Measurements from ENCODE around the gene MAPKBP1.

MAPKBP1 gene

GRCh38 chr15:41810651-41811431, 36.6 kb downstream of the MAPKBP1 start:
- no peak for DNase-seq

- peak; percentile 58 for DNase-seq
Measured at GRCh38 chr15:41811432-41812195, 37.3 kb downstream of the MAPKBP1 start.

- DNase-seq = no peak
Measured at GRCh38 chr15:41812820-41813375, 38.6 kb downstream of the MAPKBP1 start.

DNA sequence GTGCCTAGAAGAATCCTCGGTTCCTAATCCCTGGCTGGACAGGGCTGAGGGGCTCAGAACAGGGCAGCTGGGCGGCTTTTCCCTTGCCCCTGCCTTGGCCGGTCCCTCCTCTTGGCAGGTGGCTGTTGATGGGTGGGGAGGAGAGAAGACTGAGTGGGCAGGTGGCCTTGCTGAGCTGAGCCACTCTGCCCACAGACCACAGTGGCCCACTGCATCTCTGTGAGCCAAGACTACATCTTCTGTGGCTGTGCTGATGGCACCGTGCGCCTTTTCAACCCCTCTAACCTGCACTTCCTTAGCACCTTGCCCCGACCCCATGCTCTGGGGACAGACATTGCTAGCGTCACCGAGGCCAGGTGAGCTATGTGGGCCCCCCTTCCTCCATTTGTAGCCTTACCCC, 39.1 kb downstream of the MAPKBP1 start:
- no peak for DNase-seq

DNA sequence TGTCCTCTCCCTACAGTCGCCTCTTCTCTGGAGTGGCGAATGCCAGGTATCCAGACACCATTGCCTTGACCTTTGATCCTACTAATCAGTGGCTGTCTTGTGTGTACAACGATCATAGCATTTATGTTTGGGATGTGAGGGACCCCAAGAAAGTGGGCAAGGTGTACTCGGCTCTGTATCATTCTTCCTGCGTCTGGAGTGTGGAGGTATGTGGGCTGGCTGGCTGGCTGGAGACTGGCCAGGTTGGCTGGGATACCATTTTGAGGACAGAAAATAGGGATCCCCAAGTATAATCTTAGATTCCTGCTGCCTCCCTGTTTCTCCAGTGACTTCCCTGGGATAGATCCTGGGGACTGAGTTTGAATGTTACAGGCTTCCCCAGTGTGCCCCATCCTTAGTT, 40.2 kb downstream of the MAPKBP1 start:
- no peak for DNase-seq

DNA sequence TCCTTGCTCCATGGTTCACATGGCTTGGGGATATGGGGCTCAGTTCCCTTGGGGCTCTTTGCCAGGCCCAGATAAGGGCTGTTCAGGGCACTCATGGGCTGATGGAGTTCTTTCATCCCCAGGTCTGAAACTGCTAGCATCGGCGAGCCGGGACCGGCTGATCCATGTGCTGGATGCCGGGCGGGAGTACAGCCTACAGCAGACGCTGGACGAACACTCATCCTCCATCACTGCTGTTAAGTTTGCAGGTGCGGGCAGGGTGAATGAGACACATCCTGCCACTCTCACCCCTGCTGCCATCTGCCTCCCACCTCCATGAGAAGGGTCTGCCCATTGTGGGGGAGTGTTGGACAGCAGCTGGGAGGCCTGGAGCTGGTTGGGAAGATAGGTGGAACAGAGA, 42.5 kb downstream of the MAPKBP1 start:
- DNase-seq = no peak

DNA sequence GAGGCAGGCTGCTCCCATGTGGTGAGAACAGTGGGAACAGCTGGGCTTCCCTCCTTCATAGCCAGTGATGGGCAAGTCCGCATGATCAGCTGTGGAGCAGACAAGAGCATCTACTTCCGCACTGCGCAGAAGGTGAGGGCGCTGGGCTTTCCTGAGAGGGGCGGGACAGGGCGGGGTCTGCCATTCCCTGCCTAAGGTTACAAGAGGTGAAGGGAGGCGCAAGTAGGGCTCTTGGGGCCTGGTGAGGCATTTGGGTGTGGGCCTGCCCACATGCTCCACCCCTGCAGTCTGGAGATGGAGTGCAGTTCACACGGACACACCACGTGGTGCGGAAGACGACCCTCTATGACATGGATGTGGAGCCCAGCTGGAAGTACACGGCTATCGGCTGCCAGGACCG, 43.0 kb downstream of the MAPKBP1 start:
- no peak for DNase-seq

DNA sequence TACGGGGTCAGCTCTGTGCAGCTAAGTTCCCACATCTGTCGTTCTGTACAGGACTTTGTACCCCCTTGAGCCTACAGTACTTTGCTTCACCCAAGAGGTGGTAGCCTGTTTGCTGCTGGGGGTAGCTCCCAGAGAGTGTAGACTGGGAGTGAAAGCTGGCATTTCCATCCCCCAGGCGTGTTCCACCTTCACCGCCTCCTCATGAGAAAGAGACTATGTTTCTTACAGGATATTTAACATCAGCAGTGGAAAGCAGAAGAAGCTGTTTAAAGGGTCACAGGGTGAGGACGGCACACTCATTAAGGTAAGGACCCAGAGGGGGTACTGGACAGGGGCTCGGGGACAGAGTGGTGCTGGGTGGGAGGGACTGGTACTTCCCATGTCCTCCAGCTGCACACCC, 43.5 kb downstream of the MAPKBP1 start:
- DNase-seq = no peak

DNA sequence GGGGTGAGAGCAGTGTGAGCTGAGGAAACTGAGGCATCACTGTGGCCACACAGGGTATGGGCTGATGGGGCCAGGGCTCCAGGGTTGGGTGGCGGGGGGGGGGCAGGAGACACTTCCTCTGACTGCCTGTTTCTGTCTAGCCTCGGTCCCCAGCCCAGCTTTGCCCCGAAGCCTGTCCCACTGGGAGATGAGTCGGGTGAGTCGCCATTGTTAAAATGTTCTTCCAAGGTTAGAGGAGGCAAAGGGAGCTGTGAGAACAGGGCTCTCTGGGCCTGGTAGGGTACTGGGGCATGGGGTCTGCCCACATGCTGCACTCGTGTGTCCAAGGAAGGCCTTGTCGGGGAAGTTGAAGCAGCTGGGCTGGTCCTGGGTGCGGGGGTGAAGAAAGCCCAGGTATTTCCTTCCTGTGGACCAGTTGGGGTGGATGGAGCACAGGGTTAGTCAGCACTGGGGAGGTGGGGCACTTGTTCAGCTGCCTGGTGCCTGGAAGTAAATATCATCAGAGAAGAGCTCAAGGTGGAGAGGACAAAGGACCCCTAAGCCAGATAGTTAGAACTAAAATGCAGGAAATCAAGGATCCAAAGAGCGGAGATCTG, 45.3 kb downstream of the MAPKBP1 start:
- no peak for DNase-seq

DNA sequence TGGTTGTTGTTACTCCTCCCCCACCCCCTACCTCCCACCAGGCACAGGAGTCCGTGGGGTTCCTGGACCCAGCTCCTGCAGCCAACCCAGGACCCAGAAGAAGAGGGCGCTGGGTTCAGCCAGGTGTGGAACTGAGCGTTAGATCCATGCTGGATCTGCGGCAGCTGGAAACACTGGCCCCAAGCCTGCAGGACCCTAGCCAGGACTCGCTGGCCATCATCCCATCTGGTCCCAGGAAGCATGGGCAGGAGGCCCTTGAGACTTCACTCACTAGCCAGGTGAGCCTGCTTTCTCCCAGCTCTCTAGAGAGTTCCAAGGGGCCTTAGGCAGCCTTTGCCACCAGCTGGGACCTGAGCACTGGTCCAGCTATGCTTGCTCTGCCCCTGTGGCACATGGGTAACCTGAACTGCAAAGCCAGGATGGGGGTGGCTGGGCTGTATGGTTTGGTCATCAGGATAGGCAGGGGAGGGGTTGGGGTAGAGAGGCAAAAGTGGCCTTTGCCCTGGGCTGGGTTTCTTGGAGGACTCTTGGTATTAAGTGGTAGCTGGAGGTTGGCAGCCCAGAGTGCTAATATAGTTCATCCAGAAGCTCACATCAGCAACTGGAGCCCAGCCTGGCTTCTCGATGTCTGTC, 46.6 kb downstream of the MAPKBP1 start:
- no peak for DNase-seq

GRCh38 chr15:41821831-41822230, 47.5 kb downstream of the MAPKBP1 start:
- no peak for DNase-seq

- no peak for DNase-seq
Measured at GRCh38 chr15:41822471-41822870, 48.2 kb downstream of the MAPKBP1 start.

DNA sequence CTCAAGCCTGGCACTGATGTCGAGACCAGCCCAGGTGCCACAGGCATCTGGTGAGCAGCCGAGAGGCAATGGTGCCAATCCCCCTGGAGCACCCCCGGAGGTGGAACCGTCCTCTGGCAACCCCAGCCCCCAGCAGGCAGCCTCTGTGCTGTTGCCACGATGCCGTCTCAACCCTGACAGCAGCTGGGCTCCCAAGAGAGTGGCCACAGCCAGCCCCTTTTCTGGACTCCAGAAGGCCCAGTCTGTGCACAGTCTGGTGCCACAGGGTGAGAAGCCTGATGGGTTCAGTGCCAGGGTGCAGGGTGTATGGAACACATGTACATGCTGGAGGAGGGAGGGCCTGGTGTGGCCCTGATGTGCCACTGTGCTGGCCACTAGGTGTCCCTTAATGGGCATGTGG, 48.7 kb downstream of the MAPKBP1 start:
- DNase-seq = no peak

DNA sequence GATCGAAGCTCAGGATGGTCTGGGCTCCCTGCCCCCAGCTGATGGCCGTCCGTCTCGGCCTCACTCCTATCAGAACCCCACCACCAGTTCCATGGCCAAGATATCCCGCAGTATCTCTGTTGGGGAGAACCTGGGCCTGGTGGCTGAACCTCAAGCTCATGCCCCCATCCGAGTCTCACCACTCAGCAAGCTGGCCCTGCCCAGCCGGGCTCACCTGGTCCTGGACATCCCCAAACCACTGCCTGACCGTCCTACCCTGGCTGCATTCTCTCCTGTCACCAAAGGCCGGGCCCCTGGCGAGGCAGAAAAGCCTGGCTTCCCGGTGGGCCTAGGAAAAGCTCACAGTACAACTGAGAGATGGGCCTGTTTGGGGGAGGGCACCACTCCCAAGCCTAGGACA, 49.2 kb downstream of the MAPKBP1 start:
- DNase-seq = no peak

GRCh38 chr15:41824062-41824745, 49.9 kb downstream of the MAPKBP1 start:
- no peak for DNase-seq

GRCh38 chr15:41825145-41825544, 50.9 kb downstream of the MAPKBP1 start:
- DNase-seq = no peak

DNA sequence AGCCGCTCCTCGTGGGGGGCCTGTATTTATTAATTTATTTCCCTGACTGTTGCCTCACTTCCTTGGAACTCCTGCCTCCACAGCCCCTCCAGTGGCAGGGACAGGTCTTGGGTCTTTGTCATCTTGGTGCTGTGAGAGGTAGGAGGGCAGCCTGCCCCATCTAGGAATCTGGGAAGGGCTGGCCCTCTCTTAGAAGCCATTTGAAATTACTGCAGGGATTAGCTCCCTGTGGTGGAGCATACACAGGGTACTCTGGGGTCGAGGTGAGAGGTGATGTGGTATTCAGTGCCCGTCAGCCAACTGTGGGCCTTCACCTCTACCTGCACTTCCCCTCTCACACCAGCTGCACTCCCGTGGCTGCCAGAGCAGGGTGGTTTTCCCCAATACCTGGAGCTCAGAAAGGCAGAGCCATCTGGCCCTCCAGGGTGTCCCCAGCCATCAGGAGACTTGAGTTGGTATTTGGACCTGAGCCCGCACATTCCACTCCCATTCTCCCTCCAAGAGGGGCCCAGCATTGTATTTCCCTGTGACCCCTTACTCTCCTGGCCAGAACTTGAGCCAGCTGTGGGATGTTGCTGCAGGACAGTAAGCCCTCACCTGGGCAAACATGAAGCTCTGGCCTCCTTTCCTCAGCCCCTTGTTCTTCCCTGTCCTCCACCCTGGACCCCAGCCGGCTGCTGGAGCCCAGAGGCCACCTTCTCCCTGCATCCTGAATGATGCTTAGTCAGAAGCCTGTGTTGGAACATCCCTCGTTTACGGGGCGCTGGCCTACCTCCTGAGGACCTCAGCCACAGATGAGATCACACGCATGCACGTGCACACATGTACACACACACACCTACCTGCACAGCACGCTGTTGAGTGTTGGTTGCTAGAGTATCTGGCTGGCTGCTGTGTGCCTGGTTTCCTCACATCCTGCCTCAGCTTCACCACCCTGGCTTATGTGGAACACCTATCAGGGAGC, 51.6 kb downstream of the MAPKBP1 start:
- DNase-seq = no peak

GRCh38 chr15:41827290-41827879, 53.1 kb downstream of the MAPKBP1 start:
- no peak for DNase-seq

- peak; percentile 86 for DNase-seq
Measured at GRCh38 chr15:41827880-41828806, 53.9 kb downstream of the MAPKBP1 start, which contains the start of gene JMJD7. Gene JMJD7 (plus strand): TSS chr15:41828092. CDS start chr15:41828125, 33 bp downstream.

GRCh38 chr15:41828807-41829141, 54.5 kb downstream of the MAPKBP1 start:
- DNase-seq = no peak
